Stimulated activated CD8-positive, alpha-beta memory T cell treated with anti-CD3 and anti-CD28 coated beads, Interleukin-15, amount 100 ng/mL, for 4 hours (primary cell): ENCODE results near the gene FBXL15.
"Not testable (repeated sequence)": the region's sequence is repeated elsewhere in the genome, so short reads cannot be mapped to it uniquely, and the experiment has no call there.

Experiments
- DNase-seq, 2 donors: peaks; one replicate each; pipeline ENCODE4 v3.0.0-alpha.2; 2020; ENCODE audit warnings: low read depth in 2 of 2

The FBXL15 gene

DNA sequence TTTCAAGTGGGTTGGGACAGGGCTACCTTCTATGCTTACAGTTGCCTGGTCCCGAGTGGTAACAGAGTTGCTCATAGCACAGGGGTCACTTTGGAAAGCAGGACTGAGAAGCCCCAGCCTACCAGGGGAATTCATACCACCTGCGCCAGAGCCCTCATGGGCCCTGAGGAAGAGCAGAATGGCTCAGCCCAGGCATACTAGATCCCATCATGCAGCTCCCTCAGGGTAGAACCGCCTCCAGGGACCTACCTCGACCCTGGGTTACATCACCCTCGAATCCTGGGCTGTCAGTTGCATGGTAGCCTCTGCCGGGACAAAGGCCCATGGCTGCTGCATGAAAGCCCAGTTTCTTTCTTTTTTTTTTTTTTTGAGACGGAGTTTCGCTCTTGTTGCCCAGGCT lies 8.8 kb downstream of the FBXL15 start:
- no peak for DNase-seq

DNA sequence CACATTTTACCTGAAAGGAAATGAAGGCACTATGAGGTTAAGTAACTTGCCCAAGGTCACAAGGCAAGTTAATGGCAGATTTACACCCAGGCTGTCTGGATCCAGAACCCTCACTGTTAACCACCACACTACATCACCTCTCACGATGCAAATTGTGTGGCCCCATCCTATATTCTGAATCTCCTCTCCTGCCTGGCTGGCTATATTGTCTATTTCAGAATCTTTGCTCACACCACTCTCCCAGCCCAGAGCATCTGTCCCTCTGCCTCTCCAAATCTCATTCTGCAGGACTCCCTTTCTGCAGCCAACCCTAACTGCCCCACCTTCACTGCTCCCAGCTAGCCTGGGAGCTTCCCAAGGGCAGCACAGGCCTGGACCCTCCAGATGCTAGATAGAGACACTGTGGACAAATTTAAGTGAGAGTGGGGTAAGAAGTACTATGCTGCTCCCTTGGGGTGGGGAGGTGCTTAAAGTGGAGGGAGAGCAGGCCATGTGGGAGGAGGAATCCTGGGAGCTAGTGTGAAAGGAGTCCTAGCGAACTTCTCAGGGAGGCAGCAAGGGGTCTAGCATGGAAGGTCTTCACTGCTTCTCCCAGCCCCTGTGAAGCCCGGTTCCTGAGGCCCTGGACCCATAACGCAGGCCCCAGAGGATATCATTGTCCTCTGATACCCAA lies 11.0 kb downstream of the FBXL15 start:
- no peak for DNase-seq

- peak; percentile 85 to 88 for DNase-seq
Measured at GRCh38 chr10:102432162-102432950, 11.7 kb downstream of the FBXL15 start, which contains the start of gene CUEDC2. Gene CUEDC2 (minus strand): TSS chr10:102432574. CDS start chr10:102425188, 7,386 bp downstream.

DNA sequence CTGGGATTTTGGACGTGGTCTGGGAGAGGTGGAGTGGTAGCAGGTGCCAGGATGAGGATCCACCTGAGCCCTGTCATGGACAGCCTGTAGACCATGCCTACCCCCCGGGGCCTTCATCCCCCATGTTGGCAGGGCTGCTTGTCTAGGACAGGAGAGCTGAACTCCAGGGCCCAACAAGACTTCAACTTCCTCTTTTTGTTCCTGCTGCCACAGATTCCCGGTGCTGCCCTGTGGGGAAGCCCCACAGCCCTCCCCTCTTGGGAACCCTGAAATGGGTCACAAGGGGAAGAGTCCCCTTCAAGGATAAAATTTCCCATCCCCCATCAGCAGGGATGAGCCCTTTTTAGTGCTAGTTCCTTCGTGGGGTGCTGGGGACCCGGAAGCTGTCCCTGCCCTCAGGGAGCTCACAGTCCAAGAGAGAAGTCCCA lies 13.0 kb downstream of the FBXL15 start:
- no peak for DNase-seq

- DNase-seq = no peak
Measured at GRCh38 chr10:102434394-102435132, 13.9 kb downstream of the FBXL15 start.

DNA sequence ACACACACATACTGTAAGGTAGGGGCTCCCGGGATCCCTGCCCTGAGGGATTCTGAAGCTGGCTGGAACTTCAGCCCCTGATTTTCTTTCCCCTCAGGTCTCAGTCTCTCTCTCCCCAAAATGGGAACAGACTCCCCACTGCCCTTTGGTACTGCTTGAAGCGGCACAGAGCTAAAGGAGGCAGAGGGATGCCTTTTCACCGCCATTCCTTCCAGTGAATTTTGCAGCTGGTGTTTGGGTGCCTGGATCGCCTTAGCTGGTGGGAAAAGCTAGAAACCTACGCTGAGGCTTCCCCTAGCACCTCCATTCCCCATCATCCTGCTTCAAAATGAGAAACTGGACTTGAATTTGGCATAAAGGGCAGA lies 14.5 kb downstream of the FBXL15 start:
- no peak for DNase-seq

GRCh38 chr10:102435529-102436233 lies 15.0 kb downstream of the FBXL15 start:
- peak; percentile 13 to 41 for DNase-seq

DNA sequence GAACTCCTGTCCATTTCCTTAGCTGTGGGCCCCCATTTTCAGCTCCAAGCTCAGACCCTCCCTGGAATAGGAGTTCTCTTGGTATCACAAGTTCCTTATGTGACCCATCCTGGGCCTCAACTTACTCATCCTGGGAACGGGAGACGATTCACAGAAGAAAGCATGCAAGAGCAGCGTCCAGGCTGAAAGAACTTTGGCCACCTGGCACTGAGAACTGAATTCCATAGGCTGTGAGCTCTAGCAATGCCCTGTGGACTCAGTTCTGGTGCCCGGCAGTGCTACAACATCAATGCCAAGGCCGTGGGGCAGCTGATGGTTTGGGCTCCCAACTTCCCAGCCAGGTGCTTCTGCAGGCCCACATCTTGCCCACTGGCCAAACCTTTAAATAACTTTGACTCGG lies 15.7 kb downstream of the FBXL15 start:
- no peak for DNase-seq

GRCh38 chr10:102437515-102437914 lies 16.9 kb downstream of the FBXL15 start:
- no peak for DNase-seq

DNA sequence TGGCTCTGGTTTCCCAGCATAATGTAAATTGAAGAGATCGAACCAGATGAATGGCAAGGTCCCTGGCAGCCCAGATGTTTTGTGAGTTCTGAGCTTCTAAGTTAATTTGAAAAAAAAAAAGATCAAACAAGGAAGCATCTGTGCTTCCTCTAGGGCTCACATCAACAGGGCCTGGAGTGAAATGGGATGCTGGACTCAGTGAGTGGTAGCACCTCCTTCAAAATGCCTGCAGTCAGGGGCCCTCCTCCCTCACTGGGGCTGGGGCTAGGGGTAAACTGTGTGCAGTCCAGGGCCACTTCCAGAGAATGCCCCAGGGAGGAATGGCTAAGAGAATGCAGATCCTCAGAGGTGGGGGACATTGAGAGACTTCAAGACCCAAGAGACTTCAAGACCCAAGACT lies 17.7 kb downstream of the FBXL15 start:
- no peak for DNase-seq

GRCh38 chr10:102444851-102445250 lies 24.2 kb downstream of the FBXL15 start:
- no peak for DNase-seq

DNA sequence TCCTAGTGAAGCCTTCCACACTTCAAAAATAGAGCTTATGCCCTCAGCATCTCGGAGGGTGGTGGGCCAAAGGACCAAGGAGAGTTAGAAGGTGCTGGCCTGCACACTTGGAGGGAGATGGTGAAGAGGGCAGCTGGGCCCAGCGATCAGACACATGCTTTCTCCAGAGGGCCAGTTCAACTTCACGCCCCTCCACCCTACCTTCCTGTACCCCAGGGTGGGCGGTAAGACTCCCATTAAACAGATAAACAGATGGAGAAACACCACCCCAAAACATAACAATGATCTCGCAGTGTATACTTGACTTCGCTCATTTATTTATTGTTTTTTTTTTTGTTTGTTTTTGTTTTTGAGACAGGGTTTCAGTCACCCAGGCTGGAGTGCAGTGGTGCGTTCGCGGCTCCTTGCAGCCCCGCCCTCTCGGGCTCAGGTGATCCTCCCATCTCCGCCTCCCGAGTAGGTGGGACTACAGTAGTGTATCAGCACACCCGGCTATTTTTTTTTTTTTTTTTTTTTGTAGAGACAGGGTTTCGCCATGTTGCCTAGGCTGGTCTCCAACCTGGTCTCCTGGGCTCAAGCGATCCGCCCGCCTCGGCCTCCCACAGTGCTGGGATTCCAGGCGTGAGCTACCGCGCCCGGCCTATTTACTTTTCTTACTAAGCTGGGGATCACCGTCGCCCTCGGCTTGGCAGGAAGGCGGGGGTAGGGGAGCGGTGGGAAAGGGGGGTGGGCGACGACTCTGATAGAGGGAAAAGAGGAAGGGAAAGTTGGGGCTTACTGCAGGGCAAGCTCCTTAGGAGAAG lies 28.9 kb downstream of the FBXL15 start:
- DNase-seq = peak; percentile 72 to 86

DNA sequence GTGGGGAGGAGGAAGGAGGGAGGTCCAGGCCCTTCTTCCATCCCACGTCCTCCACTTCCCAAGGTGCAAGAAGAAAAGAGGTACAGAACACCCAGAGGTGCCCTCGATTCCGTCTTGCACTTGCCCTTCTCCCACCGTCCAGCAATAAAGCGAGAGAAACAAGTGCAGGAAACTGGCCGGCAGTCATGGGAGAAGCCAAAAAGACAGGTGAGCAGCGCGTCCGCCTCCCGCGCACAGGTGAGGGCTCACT lies 29.4 kb downstream of the FBXL15 start:
- no peak for DNase-seq

- DNase-seq = peak; percentile 71 to 83
Measured at GRCh38 chr10:102450374-102451104, 29.9 kb downstream of the FBXL15 start.

DNA sequence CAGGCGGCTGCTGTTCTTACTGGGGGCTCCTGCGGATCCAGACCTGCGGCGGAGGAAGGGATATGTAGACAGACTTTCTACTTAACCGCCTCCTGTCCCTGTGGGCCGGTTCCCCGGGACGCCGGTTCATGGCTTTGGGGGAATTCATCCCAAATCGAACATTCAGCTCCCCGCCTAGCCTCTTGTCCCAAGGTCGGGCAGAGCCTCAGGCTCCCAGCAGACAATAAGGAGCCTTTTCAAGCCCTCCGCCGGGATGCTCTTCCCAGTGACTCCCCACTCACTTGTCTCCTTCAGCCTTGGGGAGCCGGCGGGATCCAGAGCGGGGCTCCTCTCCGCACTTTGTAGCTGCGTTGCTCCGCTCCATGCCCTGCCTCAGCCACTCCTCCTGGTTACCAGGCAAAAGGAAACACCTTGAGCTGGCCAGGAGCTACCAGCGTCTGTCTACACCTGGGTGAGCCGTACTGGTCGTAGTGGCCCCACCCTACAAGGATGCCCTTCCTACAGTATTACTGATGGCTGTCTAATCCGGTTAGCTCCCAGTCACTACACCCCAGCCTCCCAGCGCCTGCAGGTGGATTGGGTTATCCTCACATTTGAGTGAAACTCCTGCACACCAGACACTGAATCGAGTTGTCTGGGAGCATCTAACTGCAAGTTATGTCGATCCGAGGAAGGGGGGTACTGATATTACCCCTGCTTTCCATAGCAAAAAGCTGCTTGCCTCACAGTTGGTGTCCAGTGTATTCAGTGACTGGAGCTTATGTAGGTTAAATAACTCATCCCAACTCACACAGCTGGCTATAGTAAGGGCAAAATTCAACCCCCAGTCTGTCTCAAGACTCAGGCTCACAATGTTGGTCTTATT lies 30.7 kb downstream of the FBXL15 start, which contains the start of gene C10orf95:
Gene C10orf95, minus strand, starts transcription at position 439 of the 865 bp plus-strand sequence. CDS start 450 bp downstream, outside the sequence.
- no peak for DNase-seq

DNA sequence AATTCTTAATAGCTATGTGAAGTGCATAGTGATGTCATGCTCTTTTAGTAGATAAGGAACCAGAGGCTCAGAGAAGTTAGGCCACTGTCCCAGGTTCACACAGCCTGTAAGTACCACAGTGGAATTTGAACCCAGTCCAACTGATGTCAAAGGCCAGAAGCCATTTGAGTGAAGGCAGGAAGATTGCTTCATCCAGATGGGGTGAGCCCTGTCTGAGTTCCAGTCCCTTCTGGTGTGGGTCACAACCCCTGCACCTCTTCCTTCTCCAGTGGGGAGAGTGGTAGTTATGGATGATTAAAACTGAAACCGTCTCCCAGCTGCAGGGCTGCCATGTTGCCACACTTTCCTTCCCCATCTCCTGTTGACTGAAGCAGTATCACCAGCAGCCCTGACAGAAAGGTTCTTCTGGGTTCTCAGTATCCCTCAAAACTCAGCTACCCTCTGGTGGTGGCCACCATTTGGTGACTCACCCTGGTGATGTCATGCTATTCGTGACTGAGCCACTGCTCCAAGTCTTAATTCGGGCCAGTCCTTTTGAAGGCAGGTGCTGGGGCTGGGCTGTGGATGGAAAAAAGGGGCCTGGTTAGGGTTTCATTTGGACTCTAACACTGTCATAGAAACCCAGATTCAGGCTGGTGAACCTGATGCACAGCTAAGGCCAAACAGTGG lies 32.2 kb downstream of the FBXL15 start:
- DNase-seq = peak in 1 of 2 donors; percentile 48

DNA sequence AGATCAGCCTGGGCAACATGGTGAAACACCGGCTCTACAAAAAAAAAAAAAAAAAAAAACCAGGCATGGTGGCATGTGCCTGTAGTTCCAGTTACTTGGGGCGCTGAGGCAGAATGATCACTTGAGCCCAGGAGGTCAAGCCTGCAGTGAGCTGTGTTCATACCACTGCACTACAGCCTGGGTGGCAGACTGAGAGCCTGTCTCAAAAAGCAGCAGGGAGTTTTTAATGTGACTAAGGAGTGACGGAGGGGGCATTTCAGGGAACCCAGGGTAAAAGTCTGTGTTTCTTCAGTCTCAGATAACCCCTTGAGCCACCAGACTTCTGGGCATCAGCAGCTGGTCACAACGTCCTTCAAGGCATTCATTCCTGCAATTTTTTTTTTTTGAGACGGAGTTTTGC lies 32.9 kb downstream of the FBXL15 start:
- no peak for DNase-seq

DNA sequence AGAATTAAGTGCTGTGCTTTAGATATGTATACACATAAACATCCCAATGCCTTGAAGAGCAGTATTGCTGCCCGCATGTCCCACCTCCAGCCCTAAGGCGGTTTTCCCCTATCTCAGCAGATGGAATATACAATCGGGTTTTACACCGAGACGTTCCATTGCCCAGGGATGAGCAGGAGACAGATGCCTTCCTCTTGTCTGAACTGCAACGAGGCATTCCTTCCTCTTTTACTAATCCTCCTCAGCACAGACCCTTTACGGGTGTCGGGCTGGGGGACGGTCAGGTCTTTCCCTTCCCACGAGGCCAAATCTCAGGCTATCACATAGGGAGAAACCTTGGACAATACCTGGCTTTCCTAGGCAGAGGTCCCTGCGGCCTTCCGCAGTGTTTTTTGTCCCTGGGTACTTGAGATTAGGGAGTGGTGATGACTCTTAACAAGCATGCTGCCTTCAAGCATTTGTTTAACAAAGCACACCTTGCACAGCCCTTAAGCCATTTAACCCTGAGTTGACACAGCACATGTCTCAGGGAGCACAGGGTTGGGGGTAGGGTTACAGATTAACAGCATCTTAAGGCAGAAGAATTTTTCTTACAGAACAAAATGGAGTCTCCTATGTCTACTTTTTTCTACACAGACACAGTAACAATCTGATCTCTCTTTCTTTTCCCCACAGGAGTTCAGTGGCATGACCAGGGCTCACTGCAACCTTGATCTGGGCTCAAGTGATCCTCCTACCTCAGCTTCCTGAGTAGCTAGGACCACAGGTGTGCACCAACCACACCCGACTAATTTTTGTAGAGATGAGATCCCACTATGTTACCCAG lies 34.2 kb downstream of the FBXL15 start:
- not testable (repeated sequence) for DNase-seq
